Stimulated activated CD8-positive, alpha-beta memory T cell treated with anti-CD3 and anti-CD28 coated beads, Interleukin-12 subunit alpha, Interleukin-12 subunit beta, amount 100 ng/mL, for 4 hours (primary cell): ENCODE results near the gene PDGFC.
"Not testable (repeated sequence)": the region's sequence is repeated elsewhere in the genome, so short reads cannot be mapped to it uniquely, and the experiment has no call there.

Experiments
- DNase-seq: peaks from one replicate; pipeline ENCODE4 v3.0.0-alpha.2; 2020; ENCODE audit warnings: low read depth

Gene PDGFC

GRCh38 chr4:156901871-156902270 is 69.7 kb downstream of the PDGFC start:
- no peak for DNase-seq

GRCh38 chr4:156898373-156899117 is 73.1 kb downstream of the PDGFC start:
- no peak for DNase-seq

- no peak for DNase-seq
Measured at GRCh38 chr4:156896527-156896926, 75.1 kb downstream of the PDGFC start.

- no peak for DNase-seq
Measured at GRCh38 chr4:156894234-156894633, 77.4 kb downstream of the PDGFC start.

- no peak for DNase-seq
Measured at GRCh38 chr4:156892805-156893204, 78.8 kb downstream of the PDGFC start.

- no peak for DNase-seq
Measured at GRCh38 chr4:156889616-156890594, 81.7 kb downstream of the PDGFC start.

GRCh38 chr4:156888762-156889161 is 82.8 kb downstream of the PDGFC start:
- no peak for DNase-seq

GRCh38 chr4:156886481-156886880 is 85.1 kb downstream of the PDGFC start:
- DNase-seq, result no peak

- DNase-seq, result no peak
Measured at GRCh38 chr4:156885374-156885773, 86.2 kb downstream of the PDGFC start.

- no peak for DNase-seq
Measured at GRCh38 chr4:156884183-156884582, 87.4 kb downstream of the PDGFC start.

GRCh38 chr4:156875704-156876103 is 95.9 kb downstream of the PDGFC start:
- no peak for DNase-seq

- DNase-seq, result no peak
Measured at GRCh38 chr4:156875055-156875454, 96.5 kb downstream of the PDGFC start.

- no peak for DNase-seq
Measured at GRCh38 chr4:156873799-156874198, 97.8 kb downstream of the PDGFC start.

GRCh38 chr4:156870861-156871260 is 100.7 kb downstream of the PDGFC start:
- no peak for DNase-seq

- no peak for DNase-seq
Measured at GRCh38 chr4:156870131-156870530, 101.5 kb downstream of the PDGFC start.

GRCh38 chr4:156866088-156866487 is 105.5 kb downstream of the PDGFC start:
- DNase-seq, result not testable (repeated sequence)

GRCh38 chr4:156865451-156865850 is 106.1 kb downstream of the PDGFC start:
- no peak for DNase-seq

GRCh38 chr4:156858071-156858470 is 113.5 kb downstream of the PDGFC start:
- DNase-seq, result no peak

- DNase-seq, result no peak
Measured at GRCh38 chr4:156838761-156839160, 132.8 kb downstream of the PDGFC start.

- no peak for DNase-seq
Measured at GRCh38 chr4:156837625-156838345, 133.8 kb downstream of the PDGFC start.

GRCh38 chr4:156832886-156833285 is 138.7 kb downstream of the PDGFC start:
- DNase-seq, result no peak

GRCh38 chr4:156830351-156830750 is 141.2 kb downstream of the PDGFC start:
- no peak for DNase-seq
